BE2C (cell line): Measurements from ENCODE around the gene ACIN1.

Experiments used
- DNase-seq: peaks from one replicate; pipeline ENCODE4 v3.0.0-alpha.2; 2020
- H3K27me3 ChIP-seq: fragments of 250-450 bp; sonication (Bioruptor Pico); 2 replicates; pipeline ENCODE4 v1.5.1; 2020; ENCODE audit warnings: mild to moderate bottlenecking
- H3K36me3 ChIP-seq: fragments of 250-450 bp; sonication (Bioruptor Pico); 2 replicates; pipeline ENCODE4 v1.5.1; 2020; ENCODE audit warnings: mild to moderate bottlenecking
- H3K4me1 ChIP-seq: fragments of 250-450 bp; sonication (Bioruptor Pico); 2 replicates; pipeline ENCODE4 v1.5.1; 2020
- H3K4me3 ChIP-seq: 2 replicates; pipeline ENCODE4 v1.5.1; 2011; ENCODE audit warnings: low read depth, low read length
- H3K9me3 ChIP-seq: fragments of 250-450 bp; sonication (Bioruptor Pico); 2 replicates; pipeline ENCODE4 v1.5.1; 2020
- CTCF ChIP-seq: IDR thresholded peaks from 2 replicates; pipeline ENCODE4 v1.5.1; 2012; ENCODE audit warnings: mild to moderate bottlenecking, low read depth, low read length

The ACIN1 gene

GRCh38 chr14:23043754-23044153, 51.2 kb downstream of the ACIN1 start:
- Histone ChIP-seq H3K36me3 (peaks cover 13% of the 10 kb centered on the region), H3K4me3 (no peak overlapping the region), H3K9me3 (no peaks in the 10 kb centered on the region), H3K27me3 (no peaks in the 10 kb centered on the region), H3K4me1 (peaks cover 13% of the 10 kb centered on the region)
- DNase-seq = peak; percentile 57
- no peak for TF ChIP-seq CTCF

GRCh38 chr14:23043145-23043544, 51.8 kb downstream of the ACIN1 start:
- H3K4me1 ChIP-seq = peaks cover 13% of the 10 kb centered on the region
- DNase-seq = no peak
- no peaks in the 10 kb centered on the region for H3K9me3 ChIP-seq
- H3K4me3 ChIP-seq = no peak overlapping the region
- peaks cover 7% of the 10 kb centered on the region for H3K36me3 ChIP-seq
- H3K27me3 ChIP-seq = no peaks in the 10 kb centered on the region
- no peak for TF ChIP-seq CTCF

GRCh38 chr14:23042162-23042965, 52.6 kb downstream of the ACIN1 start, which contains the start of gene PSMB11:
PSMB11 (plus strand) TSS chr14:23042212; CDS start chr14:23042226, 14 bp downstream.
- no peaks in the 10 kb centered on the region for H3K9me3 ChIP-seq
- TF ChIP-seq CTCF = no peak
- peaks cover 13% of the 10 kb centered on the region for H3K4me1 ChIP-seq
- H3K4me3 ChIP-seq = no peak within 1 kb of the TSS
- peaks cover 3% of the 10 kb centered on the region for H3K36me3 ChIP-seq
- no peaks in the 10 kb centered on the region for H3K27me3 ChIP-seq
- no peak for DNase-seq

- no peaks in the 10 kb centered on the region for H3K9me3 ChIP-seq
- H3K4me3 ChIP-seq = no peak overlapping the region
- no peaks in the 10 kb centered on the region; the same call in 1 of the 2 replicates for H3K36me3 ChIP-seq
- TF ChIP-seq CTCF = no peak
- DNase-seq = no peak
- H3K27me3 ChIP-seq = no peaks in the 10 kb centered on the region
- peaks cover 13% of the 10 kb centered on the region for H3K4me1 ChIP-seq
Measured at GRCh38 chr14:23041729-23042128, 53.2 kb downstream of the ACIN1 start.

- peaks cover 18% of the 10 kb centered on the region for H3K4me1 ChIP-seq
- no peaks in the 10 kb centered on the region for H3K9me3 ChIP-seq
- no peaks in the 10 kb centered on the region for H3K27me3 ChIP-seq
- H3K36me3 ChIP-seq = no peaks in the 10 kb centered on the region
- no peak overlapping the region for H3K4me3 ChIP-seq
- DNase-seq = no peak
- no peak for TF ChIP-seq CTCF
Measured at GRCh38 chr14:23040100-23040499, 54.8 kb downstream of the ACIN1 start.

GRCh38 chr14:23035303-23036144, 59.4 kb downstream of the ACIN1 start:
- DNase-seq = no peak
- Histone ChIP-seq H3K36me3 (peaks cover 32% of the 10 kb centered on the region), H3K27me3 (no peaks in the 10 kb centered on the region), H3K4me3 (peak overlapping the region; percentile 95), H3K4me1 (peaks cover 10% of the 10 kb centered on the region; the same call in 1 of the 2 replicates), H3K9me3 (no peaks in the 10 kb centered on the region)
- no peak for TF ChIP-seq CTCF
